ENCODE data around the gene RANBP1.

The RANBP1 gene

DNA sequence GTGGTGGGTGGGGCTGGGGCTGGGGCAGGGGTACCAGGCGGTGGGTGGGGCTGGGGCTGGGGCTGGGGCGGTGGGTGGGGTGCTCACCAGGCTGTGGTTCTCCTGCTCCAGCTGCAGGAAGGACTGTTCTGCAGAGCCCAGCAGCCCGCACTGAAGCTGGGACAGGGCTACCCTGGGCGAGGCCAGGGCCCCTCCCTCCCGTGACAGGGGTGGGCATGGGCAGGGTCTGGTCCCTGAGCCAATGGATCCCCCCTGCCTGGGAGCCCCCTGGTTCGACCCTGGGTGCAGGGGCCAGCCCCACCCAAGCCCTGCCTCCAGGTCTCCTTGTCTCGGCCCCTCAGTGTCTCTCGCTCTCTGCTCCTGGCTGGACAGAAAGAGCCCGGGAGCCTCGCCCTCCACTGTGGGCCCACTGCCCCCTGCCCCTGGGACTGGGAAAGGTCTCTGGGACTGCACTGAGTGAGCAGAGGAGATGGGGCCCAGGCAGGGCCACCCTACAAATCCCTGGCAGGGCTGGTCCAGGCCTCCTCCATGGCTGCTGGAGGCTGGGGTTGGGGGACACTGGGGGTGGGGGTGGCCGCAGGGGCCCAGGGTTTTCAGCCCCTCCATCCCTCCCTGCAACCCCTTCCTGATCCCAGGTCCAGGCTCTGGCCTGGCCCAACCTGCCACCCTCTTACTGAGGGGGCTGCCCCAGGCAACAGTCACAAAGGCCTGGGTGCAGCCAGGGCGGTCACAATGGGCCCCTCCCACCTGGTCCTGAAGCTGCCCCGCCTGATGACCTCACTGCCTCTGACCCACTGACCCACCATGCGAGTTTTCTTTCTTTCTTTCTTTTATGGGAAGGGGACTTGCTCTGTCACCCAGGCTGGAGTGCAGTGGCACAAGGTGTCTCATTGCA lies 34.7 kb downstream of the RANBP1 start, which contains the start of gene CCDC188:
TSS of gene CCDC188 (minus strand) at position 675 of the 895 bp plus-strand sequence. CDS start at position 606, 69 bp downstream.
- Histone ChIP-seq H3K27me3 (ENCODE audit: control insufficient read depth, insufficient read depth, low read length) (no peaks in the 10 kb centered on the region), H3K79me2 (no peaks in the 10 kb centered on the region), H2AFZ (no peak within 1 kb of the TSS), H3K4me2 (ENCODE audit: low read length) (no peak within 1 kb of the TSS), H3K4me3 (ENCODE audit: low read depth, low read length) (no peak within 1 kb of the TSS), H3K9me3 (ENCODE audit: control insufficient read depth, low read length) (no peaks in the 10 kb centered on the region), H3K27ac (no peak within 1 kb of the TSS), H3K9ac (no peak within 1 kb of the TSS), H3K4me1 (no peaks in the 10 kb centered on the region), H3K36me3 (ENCODE audit: control insufficient read depth, insufficient read depth, low read length) (no peaks in the 10 kb centered on the region)
- TF ChIP-seq, protein P1, sequence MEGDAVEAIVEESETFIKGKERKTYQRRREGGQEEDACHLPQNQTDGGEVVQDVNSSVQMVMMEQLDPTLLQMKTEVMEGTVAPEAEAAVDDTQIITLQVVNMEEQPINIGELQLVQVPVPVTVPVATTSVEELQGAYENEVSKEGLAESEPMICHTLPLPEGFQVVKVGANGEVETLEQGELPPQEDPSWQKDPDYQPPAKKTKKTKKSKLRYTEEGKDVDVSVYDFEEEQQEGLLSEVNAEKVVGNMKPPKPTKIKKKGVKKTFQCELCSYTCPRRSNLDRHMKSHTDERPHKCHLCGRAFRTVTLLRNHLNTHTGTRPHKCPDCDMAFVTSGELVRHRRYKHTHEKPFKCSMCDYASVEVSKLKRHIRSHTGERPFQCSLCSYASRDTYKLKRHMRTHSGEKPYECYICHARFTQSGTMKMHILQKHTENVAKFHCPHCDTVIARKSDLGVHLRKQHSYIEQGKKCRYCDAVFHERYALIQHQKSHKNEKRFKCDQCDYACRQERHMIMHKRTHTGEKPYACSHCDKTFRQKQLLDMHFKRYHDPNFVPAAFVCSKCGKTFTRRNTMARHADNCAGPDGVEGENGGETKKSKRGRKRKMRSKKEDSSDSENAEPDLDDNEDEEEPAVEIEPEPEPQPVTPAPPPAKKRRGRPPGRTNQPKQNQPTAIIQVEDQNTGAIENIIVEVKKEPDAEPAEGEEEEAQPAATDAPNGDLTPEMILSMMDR (IDR thresholded peaks at IDR 0.05), result no peak

DNA sequence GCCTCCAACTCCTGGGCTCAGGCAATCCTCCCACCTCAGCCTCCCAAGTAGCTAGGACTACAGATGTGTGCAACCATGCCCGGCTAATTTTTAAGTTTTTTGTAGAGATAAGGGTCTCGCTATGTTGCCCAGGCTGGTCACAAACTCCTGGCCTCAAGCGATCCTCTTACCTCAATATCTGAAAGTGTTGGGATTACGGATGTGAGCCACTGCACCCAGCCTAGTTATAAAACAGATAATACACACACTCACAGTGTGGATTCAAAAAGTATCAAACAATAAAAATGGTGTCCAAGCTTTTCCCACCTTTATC lies 35.3 kb downstream of the RANBP1 start:
- Histone ChIP-seq H3K4me1 (no peaks in the 10 kb centered on the region), H3K4me2 (ENCODE audit: low read length) (no peak overlapping the region), H3K27me3 (ENCODE audit: control insufficient read depth, insufficient read depth, low read length) (no peaks in the 10 kb centered on the region), H3K9me3 (ENCODE audit: control insufficient read depth, low read length) (no peaks in the 10 kb centered on the region), H3K9ac (no peak overlapping the region), H3K27ac (no peak overlapping the region), H3K36me3 (ENCODE audit: control insufficient read depth, insufficient read depth, low read length) (no peaks in the 10 kb centered on the region), H2AFZ (no peak overlapping the region), H3K4me3 (ENCODE audit: low read depth, low read length) (no peak overlapping the region), H3K79me2 (no peaks in the 10 kb centered on the region)
- TF ChIP-seq, protein P1 (IDR thresholded peaks at IDR 0.05), result no peak

DNA sequence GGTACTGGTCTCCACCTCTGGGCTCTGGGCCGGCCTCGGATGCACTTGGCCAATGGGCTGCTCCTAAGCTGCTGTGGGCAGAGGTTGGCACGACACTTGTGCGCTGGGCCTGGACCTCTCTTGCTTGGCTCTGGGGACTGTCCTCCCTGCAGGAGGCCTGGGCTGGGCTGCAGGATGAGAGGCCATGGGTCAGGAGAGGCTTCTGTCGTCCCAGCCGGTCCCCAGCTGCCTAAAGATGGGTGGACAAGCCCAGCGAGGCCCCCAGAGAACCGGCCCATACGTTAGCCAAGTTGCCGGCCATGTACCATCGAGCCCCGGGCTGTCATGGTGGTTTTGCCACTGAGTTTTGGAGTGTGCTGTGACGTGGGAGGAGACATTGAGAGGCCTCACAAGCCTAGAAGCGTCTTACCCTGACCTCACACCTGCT lies 36.6 kb downstream of the RANBP1 start:
- H3K4me2 ChIP-seq (ENCODE audit: low read length), result no peak overlapping the region
- no peak overlapping the region for H3K4me3 ChIP-seq (ENCODE audit: low read depth, low read length)
- H3K36me3 ChIP-seq (ENCODE audit: control insufficient read depth, insufficient read depth, low read length), result no peaks in the 10 kb centered on the region
- TF ChIP-seq, protein P1 (IDR thresholded peaks at IDR 0.05), result no peak
- H3K9me3 ChIP-seq (ENCODE audit: control insufficient read depth, low read length), result no peaks in the 10 kb centered on the region
- H3K27ac ChIP-seq, result no peak overlapping the region
- no peaks in the 10 kb centered on the region for H3K4me1 ChIP-seq
- H3K9ac ChIP-seq, result no peak overlapping the region
- H3K27me3 ChIP-seq (ENCODE audit: control insufficient read depth, insufficient read depth, low read length), result no peaks in the 10 kb centered on the region
- H3K79me2 ChIP-seq, result no peaks in the 10 kb centered on the region
- no peak overlapping the region for H2AFZ ChIP-seq

DNA sequence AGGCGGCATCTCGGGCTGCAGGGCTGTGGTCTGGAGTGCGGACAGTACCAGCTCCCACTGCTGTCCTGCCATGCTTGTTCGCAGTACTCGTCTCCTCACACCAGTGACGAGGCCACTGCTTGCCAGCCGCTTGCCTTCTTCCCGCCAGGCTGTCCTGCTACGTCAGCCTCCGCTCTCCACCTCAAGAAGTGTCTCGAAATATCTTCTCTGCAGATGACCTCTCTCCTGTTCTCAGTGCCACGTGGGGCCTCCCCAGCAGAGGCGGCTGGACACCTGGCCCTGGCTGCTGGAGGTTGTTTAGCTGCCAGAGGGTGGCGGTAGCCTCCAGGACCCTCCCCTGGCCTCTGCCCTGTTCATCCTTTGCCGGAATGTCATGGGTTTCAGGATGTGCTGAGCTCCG lies 38.0 kb downstream of the RANBP1 start:
- Histone ChIP-seq H2AFZ (no peak overlapping the region), H3K79me2 (no peaks in the 10 kb centered on the region), H3K4me3 (ENCODE audit: low read depth, low read length) (no peak overlapping the region), H3K9me3 (ENCODE audit: control insufficient read depth, low read length) (no peaks in the 10 kb centered on the region), H3K4me1 (no peaks in the 10 kb centered on the region), H3K27me3 (ENCODE audit: control insufficient read depth, insufficient read depth, low read length) (no peaks in the 10 kb centered on the region), H3K36me3 (ENCODE audit: control insufficient read depth, insufficient read depth, low read length) (no peaks in the 10 kb centered on the region), H3K4me2 (ENCODE audit: low read length) (no peak overlapping the region), H3K9ac (no peak overlapping the region), H3K27ac (no peak overlapping the region)
- TF ChIP-seq, protein P1 (IDR thresholded peaks at IDR 0.05), result no peak

All from parathyroid adenoma (tissue), 2 donors.